K562 (cell line): ENCODE results near the gene TFB2M. TPM values are rescaled to one million over a fixed set of nuclear protein-coding genes. Genes with fewer than 3 reads are reported as not detected.

Experiments used
- CBFA2T2 ChIP-seq: fragments of 450-650 bp; conservative IDR thresholded peaks from 2 replicates; pipeline ENCODE4 v1.6.1; 2017; ENCODE audit warnings: mild to moderate bottlenecking
- CEBPG ChIP-seq, 3 experiments: fragments of 200-800 bp in 1 of 3; sonication (Bioruptor generic) in 1 of 3; sonication (generic) in 1 of 3; formaldehyde crosslinking in 1 of 3; IDR thresholded peaks in 2 of 3; conservative IDR thresholded peaks in 1 of 3; 2 replicates each; pipeline versions ENCODE4 v1.6.1 to v1.8.0; 2016 to 2022; ENCODE audit warnings: missing compliant biosample characterization in 2 of 3, missing genetic modification characterization in 2 of 3, mild to moderate bottlenecking in 1 of 3, missing genetic modification reagents in 1 of 3
- CXXC5 ChIP-seq: fragments of 250-450 bp; sonication (Bioruptor Pico); IDR thresholded peaks from 2 replicates; pipeline ENCODE4 v1.8.0; 2022; ENCODE audit warnings: inconsistent platforms, mild to moderate bottlenecking, moderate library complexity
- GTF2E2 ChIP-seq: fragments of 200-800 bp; sonication (Bioruptor generic); IDR thresholded peaks from 2 replicates; pipeline ENCODE4 v1.6.1; 2016; ENCODE audit warnings: missing genetic modification characterization, missing compliant biosample characterization
- HMGN3 ChIP-seq: IDR thresholded peaks from 2 replicates; pipeline ENCODE4 v1.6.1; 2011; ENCODE audit warnings: borderline replicate concordance, low read depth, mild to moderate bottlenecking, mixed read lengths, low read length; ENCODE audit not compliant: insufficient read length; ENCODE audit errors: extremely low read depth
- MTA1 ChIP-seq: fragments of 450-650 bp; IDR thresholded peaks from 2 replicates; pipeline ENCODE4 v1.6.1; 2017; ENCODE audit warnings: borderline replicate concordance
- SLC30A9 ChIP-seq: fragments of 250-450 bp; sonication (Bioruptor Pico); IDR thresholded peaks from 2 replicates; pipeline ENCODE4 v1.8.0; 2022; ENCODE audit warnings: mild to moderate bottlenecking, moderate library complexity
- ZNF318 ChIP-seq, 2 experiments: fragments of 450-650 bp; IDR thresholded peaks; 2 replicates each; pipeline ENCODE4 v1.6.1; 2016; ENCODE audit warnings: mild to moderate bottlenecking in 2 of 2, borderline replicate concordance in 1 of 2, low read depth in 1 of 2, moderate library complexity in 1 of 2
- ZNF644 ChIP-seq: fragments of 200-800 bp; sonication (Bioruptor generic); IDR thresholded peaks from 2 replicates; pipeline ENCODE4 v1.6.1; 2016; ENCODE audit warnings: low read depth, missing genetic modification characterization, missing compliant biosample characterization
- polyA plus RNA-seq, 8 experiments: library from polyadenylated mRNA; depleted of rRNA in 4 of 8; stranded (reverse) in 5 of 8; unstranded in 3 of 8; fragments of >200 nt; fragmentation: Nextera tagmentation in 2 of 8; fragmentation: Illumina TruSeq in 1 of 8; extraction: Ambion mirVana in 2 of 8; extraction: Trizol in 1 of 8; gene quantifications; 2 replicates each; pipeline versions ENCODE4 v1.2.1 to v1.2.3, GENCODE V29; 2011 to 2014; ENCODE audit warnings: inconsistent platforms in 1 of 8, missing spikeins in 1 of 8
- total RNA-seq, 7 experiments: library from RNA; depleted of rRNA in 6 of 7; stranded (reverse); fragments of >200 nt in 6 of 7; fragmentation: Illumina TruSeq in 2 of 7; extraction: Trizol in 2 of 7; gene quantifications; 2 replicates each; pipeline versions ENCODE4 v1.2.1 to v1.2.3, GENCODE V29; 2011 to 2021; ENCODE audit warnings: low replicate concordance in 1 of 7
- TF ChIP-seq, protein P1 (sequence below): sonication (generic); formaldehyde crosslinking; IDR thresholded peaks from 2 replicates; pipeline ENCODE4 v1.8.0; 2023; ENCODE audit warnings: mild to moderate bottlenecking, missing genetic modification reagents

Gene TFB2M
- total and polyA plus RNA-seq, 9 of the 15 experiments (the other 6 are each of a cell fraction or from before 2014, with no cell fraction given), result 55.1 to 162 (median 70.6) TPM

GRCh38 chr1:246577720-246578106 lies 11.7 kb upstream of the TFB2M start (continued):
- TF ChIP-seq MTA1, result no peak
- TF ChIP-seq ZNF644, result peak; percentile 58; the same call in 1 of the 2 replicates
- TF ChIP-seq CXXC5, result no peak
- TF ChIP-seq ZNF318 (IDR thresholded peaks at IDR 0.05; ENCODE audit: borderline replicate concordance in 1 of 2, low read depth in 1 of 2), result peak in 1 of 2 experiments; percentile 57; a peak in 1 of 4 replicates
- peak; percentile 87; the same call in 1 of the 2 replicates for TF ChIP-seq GTF2E2 (tag)
- TF ChIP-seq CBFA2T2, result no peak; the same call in 1 of the 2 replicates
- TF ChIP-seq, protein P1, sequence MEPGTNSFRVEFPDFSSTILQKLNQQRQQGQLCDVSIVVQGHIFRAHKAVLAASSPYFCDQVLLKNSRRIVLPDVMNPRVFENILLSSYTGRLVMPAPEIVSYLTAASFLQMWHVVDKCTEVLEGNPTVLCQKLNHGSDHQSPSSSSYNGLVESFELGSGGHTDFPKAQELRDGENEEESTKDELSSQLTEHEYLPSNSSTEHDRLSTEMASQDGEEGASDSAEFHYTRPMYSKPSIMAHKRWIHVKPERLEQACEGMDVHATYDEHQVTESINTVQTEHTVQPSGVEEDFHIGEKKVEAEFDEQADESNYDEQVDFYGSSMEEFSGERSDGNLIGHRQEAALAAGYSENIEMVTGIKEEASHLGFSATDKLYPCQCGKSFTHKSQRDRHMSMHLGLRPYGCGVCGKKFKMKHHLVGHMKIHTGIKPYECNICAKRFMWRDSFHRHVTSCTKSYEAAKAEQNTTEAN (CRISPR knock-in tag), result 0 out of 2 replicates have a peak, but pooled peaks have one; percentile 48
- TF ChIP-seq HMGN3, result peak; percentile 40
- TF ChIP-seq CEBPG (CRISPR knock-in tag; IDR thresholded peaks at IDR 0.05), result no peak
- no peak for TF ChIP-seq CEBPG (tag; conservative IDR thresholded peaks at IDR 0.05 in 1 of 2, IDR thresholded peaks at IDR 0.05 in 1 of 2)
- TF ChIP-seq SLC30A9 (CRISPR knock-in tag), result no peak
